ENCODE data around the gene TEP1. TPM values are rescaled to one million over a fixed set of nuclear protein-coding genes. Genes with fewer than 3 reads are reported as not detected.

Gene TEP1
- total and polyA plus RNA-seq, 10 of the 15 experiments (the other 5 are each of a cell fraction or from before 2014, with no cell fraction given): 3.3 to 29.7 (median 16.8) TPM

DNA sequence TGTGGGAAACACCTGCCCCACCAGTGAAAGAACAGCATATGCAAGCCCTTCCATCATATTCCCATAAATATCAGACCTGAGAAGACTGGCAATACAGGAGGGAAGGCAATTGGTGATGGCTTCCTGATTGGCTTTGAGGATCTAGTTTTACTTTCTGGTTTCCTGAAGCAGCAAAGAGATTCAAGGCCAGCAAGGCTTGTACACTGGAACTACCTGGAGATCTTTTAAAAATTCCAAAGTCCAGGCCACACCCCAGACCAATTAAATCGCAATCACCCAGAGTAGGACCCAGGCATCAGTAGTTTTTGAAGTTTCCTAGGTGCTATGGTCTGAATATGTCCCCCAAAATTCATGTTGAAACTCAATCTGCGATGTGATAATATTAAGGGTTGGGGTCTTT, 2.9 kb upstream of the TEP1 start:
- TF ChIP-seq MTA3 (IDR thresholded peaks at IDR 0.05; ENCODE audit: borderline replicate concordance, low read length) (no peak), TARDBP (IDR thresholded peaks at IDR 0.05; ENCODE audit: borderline replicate concordance) (no peak), POLR2A (IDR thresholded peaks at IDR 0.05; ENCODE audit: low read depth, low read length) (no peak), NR2C1 (IDR thresholded peaks at IDR 0.05) (no peak), PML (IDR thresholded peaks at IDR 0.05; ENCODE audit: low read length) (no peak), IKZF1 (conservative IDR thresholded peaks at IDR 0.05) (0 out of 2 replicates have a peak, but pooled peaks have one; percentile 3)
- Histone ChIP-seq H2AFZ (ENCODE audit: control insufficient read depth, low read depth, low read length) (peak overlapping the region; percentile 82), H3K4me2 (ENCODE audit: control insufficient read depth, insufficient read depth) (no peak overlapping the region), H3K27me3 (replicated peaks in 1 of 2; ENCODE audit: control insufficient read depth in 2 of 2, insufficient read depth in 2 of 2, low read length in 1 of 2) (no peaks in the 10 kb centered on the region), H3K36me3 (ENCODE audit: control insufficient read depth in 2 of 2, insufficient read depth in 2 of 2, low read length in 1 of 2) (no peaks in the 10 kb centered on the region), H3K27ac (ENCODE audit: control insufficient read depth, insufficient read depth) (no peak overlapping the region), H3K9ac (ENCODE audit: control insufficient read depth, insufficient read depth, low read length) (no peak overlapping the region; the same call in 1 of the 2 replicates), H3K4me3 (no peak overlapping the region), H3K9me3 (replicated peaks; ENCODE audit: control insufficient read depth, insufficient read depth, low read length) (no peaks in the 10 kb centered on the region), H3K4me1 (ENCODE audit: control insufficient read depth, insufficient read depth, low read length) (peaks cover 4% of the 10 kb centered on the region), H4K20me1 (ENCODE audit: control insufficient read depth, insufficient read depth) (no peaks in the 10 kb centered on the region), H3K79me2 (ENCODE audit: control insufficient read depth, insufficient read depth, low read length) (peaks cover 11% of the 10 kb centered on the region)
- in situ Hi-C loops (cut with MboI) (loop anchor here (5.0 kb wide), 1 partner anchor 36 kb away; the partner anchor contains the start of gene OSGEP), intact Hi-C loops (cut with micrococcal nuclease; ENCODE audit: unreplicated experiment) (loop anchor here (5.0 kb wide), 1 partner anchor 116 kb away; no protein-coding TSS in a partner anchor)
- DNase-seq (ENCODE audit: low read depth, low spot score) (no peak), ATAC-seq (no peak), FAIRE-seq (no peak)
- CTCF ChIA-PET: interaction anchor here (0.6 to 4.4 kb wide), 41 partner anchors 10 to 274 kb away, joined by 3 to 91 read pairs (median 5); partner anchors contain the start of genes APEX1, CCNB1IP1, OSGEP and PARP2
- 92% methylated on average over 2 of the region's 2 CpGs for WGBS (ENCODE audit: insufficient coverage, insufficient replicate concordance, low lambda C conversion rate, missing lambda C conversion rate)
- SMC1A ChIA-PET (ENCODE audit: uncharacterized antibody, unreplicated experiment): interaction anchor here (0.8 to 3.8 kb wide), 25 partner anchors 8 to 266 kb away, joined by 3 to 56 read pairs (median 6); partner anchors contain the start of genes APEX1, CCNB1IP1, OSGEP and PARP2
- RAD21 ChIA-PET (ENCODE audit: unreplicated experiment): interaction anchor here (0.7 to 6.5 kb wide), 23 partner anchors 9 to 275 kb away, joined by 3 to 78 read pairs (median 5); partner anchors contain the start of genes APEX1, OSGEP, PARP2 and PIP4P1
- POLR2A ChIA-PET: interaction anchor here (0.7 to 3.7 kb wide), 5 partner anchors 39 to 87 kb away, joined by 3 to 27 read pairs (median 4); partner anchors contain the start of genes APEX1, OSGEP, PIP4P1 and PNP
- BruUV-seq (replicated peaks): no TSS peak

DNA sequence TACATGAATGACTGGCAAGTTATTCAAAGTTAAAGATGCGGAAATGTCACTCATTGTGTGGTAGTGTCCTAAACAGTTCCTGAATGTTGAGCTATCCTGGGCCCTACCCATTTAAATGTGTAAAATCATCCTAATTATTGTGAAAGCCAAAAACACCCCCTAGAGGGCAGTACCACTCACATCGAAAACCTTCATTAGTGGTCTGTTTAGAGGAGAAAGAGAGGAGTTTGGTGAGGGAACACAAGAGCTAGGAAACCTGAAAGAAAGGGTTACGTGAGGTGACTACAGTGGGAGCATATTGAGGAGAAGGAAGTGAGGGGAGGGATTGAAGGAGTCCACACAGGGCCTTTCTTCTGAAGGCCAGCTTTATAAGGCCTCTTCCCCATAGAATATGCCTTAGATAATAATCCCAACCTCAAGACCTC, 2.5 kb upstream of the TEP1 start:
- ChIA-PET POLR2A (interaction anchor here (0.7 to 3.7 kb wide), 7 partner anchors 9 to 86 kb away, joined by 3 to 27 read pairs (median 3); partner anchors contain the start of genes APEX1, OSGEP, PIP4P1 and PNP), SMC1A (ENCODE audit: uncharacterized antibody, unreplicated experiment) (interaction anchor here (0.8 to 3.8 kb wide), 29 partner anchors 8 to 275 kb away, joined by 3 to 56 read pairs (median 6); partner anchors contain the start of genes APEX1, CCNB1IP1, OSGEP and PARP2), RAD21 (ENCODE audit: unreplicated experiment) (interaction anchor here (0.7 to 6.5 kb wide), 26 partner anchors 9 to 276 kb away, joined by 3 to 78 read pairs (median 5); partner anchors contain the start of genes APEX1, OSGEP, PARP2 and PIP4P1), CTCF (interaction anchor here (0.6 to 4.4 kb wide), 45 partner anchors 10 to 275 kb away, joined by 3 to 91 read pairs (median 5); partner anchors contain the start of genes APEX1, CCNB1IP1, OSGEP and PARP2)
- Histone ChIP-seq H4K20me1 (ENCODE audit: control insufficient read depth, insufficient read depth) (no peaks in the 10 kb centered on the region), H3K9me3 (replicated peaks; ENCODE audit: control insufficient read depth, insufficient read depth, low read length) (no peaks in the 10 kb centered on the region), H3K27me3 (replicated peaks in 1 of 2; ENCODE audit: control insufficient read depth in 2 of 2, insufficient read depth in 2 of 2, low read length in 1 of 2) (no peaks in the 10 kb centered on the region), H3K4me1 (ENCODE audit: control insufficient read depth, insufficient read depth, low read length) (peaks cover 4% of the 10 kb centered on the region), H3K27ac (ENCODE audit: control insufficient read depth, insufficient read depth) (no peak overlapping the region), H3K4me3 (no peak overlapping the region), H3K79me2 (ENCODE audit: control insufficient read depth, insufficient read depth, low read length) (peaks cover 11% of the 10 kb centered on the region), H2AFZ (ENCODE audit: control insufficient read depth, low read depth, low read length) (peak overlapping the region; percentile 82), H3K4me2 (ENCODE audit: control insufficient read depth, insufficient read depth) (no peak overlapping the region), H3K9ac (ENCODE audit: control insufficient read depth, insufficient read depth, low read length) (no peak overlapping the region; the same call in 1 of the 2 replicates), H3K36me3 (ENCODE audit: control insufficient read depth in 2 of 2, insufficient read depth in 2 of 2, low read length in 1 of 2) (no peaks in the 10 kb centered on the region)
- peak; percentile 74 for FAIRE-seq
- no TSS peak for BruUV-seq (replicated peaks)
- intact Hi-C loops (cut with micrococcal nuclease; ENCODE audit: unreplicated experiment) (loop anchor here (1.0 to 5.0 kb wide), 2 partner anchors 76 to 117 kb away; no protein-coding TSS in a partner anchor), in situ Hi-C loops (cut with MboI) (loop anchor here (5.0 kb wide), 1 partner anchor 37 kb away; the partner anchor contains the start of gene OSGEP)
- peak; percentile 59 for ATAC-seq
- peak; percentile 49 for DNase-seq (ENCODE audit: low read depth, low spot score)
- 0% methylated on average over 3 of the region's 3 CpGs for WGBS (ENCODE audit: insufficient coverage, insufficient replicate concordance, low lambda C conversion rate, missing lambda C conversion rate)
- TF ChIP-seq MTA2 (IDR thresholded peaks at IDR 0.05; ENCODE audit: low read depth) (peak; percentile 46), NFXL1 (IDR thresholded peaks at IDR 0.05; ENCODE audit: borderline replicate concordance) (no peak), RUNX3 (IDR thresholded peaks at IDR 0.05; ENCODE audit: low read length) (peak; percentile 53; the same call in 1 of the 2 replicates), IKZF1 (conservative IDR thresholded peaks at IDR 0.05) (0 out of 2 replicates have a peak, but pooled peaks have one; percentile 19)
- TF ChIP-seq, protein P1, sequence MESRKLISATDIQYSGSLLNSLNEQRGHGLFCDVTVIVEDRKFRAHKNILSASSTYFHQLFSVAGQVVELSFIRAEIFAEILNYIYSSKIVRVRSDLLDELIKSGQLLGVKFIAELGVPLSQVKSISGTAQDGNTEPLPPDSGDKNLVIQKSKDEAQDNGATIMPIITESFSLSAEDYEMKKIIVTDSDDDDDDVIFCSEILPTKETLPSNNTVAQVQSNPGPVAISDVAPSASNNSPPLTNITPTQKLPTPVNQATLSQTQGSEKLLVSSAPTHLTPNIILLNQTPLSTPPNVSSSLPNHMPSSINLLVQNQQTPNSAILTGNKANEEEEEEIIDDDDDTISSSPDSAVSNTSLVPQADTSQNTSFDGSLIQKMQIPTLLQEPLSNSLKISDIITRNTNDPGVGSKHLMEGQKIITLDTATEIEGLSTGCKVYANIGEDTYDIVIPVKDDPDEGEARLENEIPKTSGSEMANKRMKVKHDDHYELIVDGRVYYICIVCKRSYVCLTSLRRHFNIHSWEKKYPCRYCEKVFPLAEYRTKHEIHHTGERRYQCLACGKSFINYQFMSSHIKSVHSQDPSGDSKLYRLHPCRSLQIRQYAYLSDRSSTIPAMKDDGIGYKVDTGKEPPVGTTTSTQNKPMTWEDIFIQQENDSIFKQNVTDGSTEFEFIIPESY (IDR thresholded peaks at IDR 0.05): no peak
